H54 (cell line): ENCODE results near the gene POU5F1.
"Not testable (repeated sequence)": the region's sequence is repeated elsewhere in the genome, so short reads cannot be mapped to it uniquely, and the experiment has no call there.

Experiments used
- DNase-seq: peaks from one replicate; pipeline ENCODE4 v3.0.0; 2011; ENCODE audit warnings: low spot score, mixed read lengths; ENCODE audit not compliant: insufficient read length
- FAIRE-seq: peaks from 3 replicates; lab custom pipeline; 2011; peaks lifted over from hg19 to GRCh38; lab: Jason Lieb, UNC
- POLR2A ChIP-seq: IDR thresholded peaks from 2 replicates; pipeline ENCODE4 v1.6.1; 2011; ENCODE audit warnings: low read depth, mild to moderate bottlenecking, low read length

Gene POU5F1

GRCh38 chr6:31168606-31169005 lies 1.9 kb downstream of the POU5F1 start:
- FAIRE-seq = no peak
- no peak for DNase-seq
- TF ChIP-seq POLR2A = no peak

GRCh38 chr6:31165986-31166385 lies 4.5 kb downstream of the POU5F1 start:
- FAIRE-seq (no peak), DNase-seq (no peak)
- no peak for TF ChIP-seq POLR2A

- DNase-seq = not testable (repeated sequence)
These were observed 5.2 kb downstream of the POU5F1 start for GRCh38 chr6:31165064-31165832.

GRCh38 chr6:31164475-31165063 lies 5.9 kb downstream of the POU5F1 start:
- FAIRE-seq, DNase-seq: not testable (repeated sequence)

More at GRCh38 chr6:31165064-31165832, 5.2 kb downstream of the POU5F1 start:
- not testable (repeated sequence) for FAIRE-seq

GRCh38 chr6:31163922-31164321 lies 6.6 kb downstream of the POU5F1 start:
- TF ChIP-seq POLR2A = no peak
- DNase-seq (no peak), FAIRE-seq (no peak)

GRCh38 chr6:31162463-31163165 lies 7.9 kb downstream of the POU5F1 start:
- FAIRE-seq = no peak
- DNase-seq = no peak
- no peak for TF ChIP-seq POLR2A

GRCh38 chr6:31161216-31162126 lies 9.0 kb downstream of the POU5F1 start:
- DNase-seq = no peak
- FAIRE-seq = no peak
- TF ChIP-seq POLR2A = no peak

GRCh38 chr6:31158863-31159855 lies 11.3 kb downstream of the POU5F1 start:
- DNase-seq (peak; percentile 44), FAIRE-seq (no peak)
- no peak for TF ChIP-seq POLR2A

- TF ChIP-seq POLR2A = peak; percentile 59
- FAIRE-seq (peak; percentile 84), DNase-seq (peak; percentile 97)
These were observed 12.2 kb downstream of the POU5F1 start, which contains the start of gene TCF19 for GRCh38 chr6:31158140-31158862. Gene TCF19, plus strand, starts transcription at chr6:31158589. Its CDS starts 881 bp downstream, at chr6:31159470.

- FAIRE-seq (no peak), DNase-seq (no peak)
- no peak for TF ChIP-seq POLR2A
These were observed 12.9 kb downstream of the POU5F1 start, which contains the start of gene CCHCR1 for GRCh38 chr6:31157513-31158139. Gene CCHCR1, minus strand, starts transcription at chr6:31157802. Its CDS starts 202 bp downstream, at chr6:31157600.

GRCh38 chr6:31156641-31157040 lies 13.8 kb downstream of the POU5F1 start:
- no peak for TF ChIP-seq POLR2A
- DNase-seq = no peak
- FAIRE-seq = no peak
